Stimulated activated memory B cell treated with anti-CD40 and anti-IgM and Interleukin-4, amounts not matched to agents 10 μg/mL and 1 μg/mL and 100 μg/mL, for 72 hours (primary cell): ENCODE measurements around the gene RTP3.
"Not testable (repeated sequence)": the region's sequence is repeated elsewhere in the genome, so short reads cannot be mapped to it uniquely, and the experiment has no call there.

ENCODE experiments used
- ATAC-seq: fragments of 150-1000 bp; cut with Tn5 transposase; 2 replicates; pipeline ENCODE4 v1.10.0; 2021
- H3K27ac Mint-ChIP-seq: one replicate; pipeline ENCODE4 v1.8.0; 2022; ENCODE audit warnings: mild to moderate bottlenecking, mixed read lengths
- H3K27me3 Mint-ChIP-seq: one replicate; pipeline ENCODE4 v1.8.0; 2022; ENCODE audit warnings: mixed read lengths
- H3K36me3 Mint-ChIP-seq: one replicate; pipeline ENCODE4 v1.8.0; 2022; ENCODE audit warnings: mixed read lengths
- H3K4me1 Mint-ChIP-seq: one replicate; pipeline ENCODE4 v1.8.0; 2022; ENCODE audit warnings: mixed read lengths
- H3K4me3 Mint-ChIP-seq: one replicate; pipeline ENCODE4 v1.8.0; 2022; ENCODE audit warnings: mild to moderate bottlenecking, moderate library complexity, mixed read lengths
- H3K9me3 Mint-ChIP-seq: one replicate; pipeline ENCODE4 v1.8.0; 2022; ENCODE audit warnings: mixed read lengths

RTP3 gene

GRCh38 chr3:46494491-46494890 lies 3.3 kb upstream of the RTP3 start:
- not testable (repeated sequence) for H3K27me3 Mint-ChIP-seq, H3K9me3 Mint-ChIP-seq, H3K4me3 Mint-ChIP-seq, ATAC-seq, H3K36me3 Mint-ChIP-seq, H3K27ac Mint-ChIP-seq
- peaks cover 47% of the 10 kb centered on the region for H3K4me1 Mint-ChIP-seq

GRCh38 chr3:46495901-46496456 lies 1.8 kb upstream of the RTP3 start:
- Mint-ChIP-seq H3K4me1 (peaks cover 52% of the 10 kb centered on the region), H3K36me3 (no peaks in the 10 kb centered on the region), H3K9me3 (no peaks in the 10 kb centered on the region), H3K27me3 (no peaks in the 10 kb centered on the region), H3K27ac (no peak overlapping the region), H3K4me3 (no peak overlapping the region)
- ATAC-seq: no peak

- H3K9me3 Mint-ChIP-seq: no peaks in the 10 kb centered on the region
- peak; percentile 44 for ATAC-seq
- H3K4me1 Mint-ChIP-seq: peaks cover 51% of the 10 kb centered on the region
- H3K4me3 Mint-ChIP-seq: no peak overlapping the region
- no peaks in the 10 kb centered on the region for H3K27me3 Mint-ChIP-seq
- peak overlapping the region; percentile 36 for H3K27ac Mint-ChIP-seq
- no peaks in the 10 kb centered on the region for H3K36me3 Mint-ChIP-seq
Measured at GRCh38 chr3:46496746-46497555, 825 bp upstream of the RTP3 start.

GRCh38 chr3:46498916-46499519 lies 1.2 kb downstream of the RTP3 start:
- no peaks in the 10 kb centered on the region for H3K36me3 Mint-ChIP-seq
- no peaks in the 10 kb centered on the region for H3K27me3 Mint-ChIP-seq
- no peak for ATAC-seq
- H3K4me3 Mint-ChIP-seq: no peak overlapping the region
- H3K9me3 Mint-ChIP-seq: peaks cover 4% of the 10 kb centered on the region
- H3K27ac Mint-ChIP-seq: peak overlapping the region; percentile 10
- peaks cover 50% of the 10 kb centered on the region for H3K4me1 Mint-ChIP-seq

GRCh38 chr3:46500656-46501635 lies 3.2 kb downstream of the RTP3 start:
- Mint-ChIP-seq H3K27ac (peak overlapping the region; percentile 1), H3K27me3 (no peaks in the 10 kb centered on the region), H3K9me3 (peaks cover 8% of the 10 kb centered on the region), H3K36me3 (no peaks in the 10 kb centered on the region), H3K4me3 (no peak overlapping the region), H3K4me1 (peaks cover 56% of the 10 kb centered on the region)
- peak; percentile 71 for ATAC-seq

- Mint-ChIP-seq H3K4me1 (peaks cover 52% of the 10 kb centered on the region), H3K27me3 (no peaks in the 10 kb centered on the region), H3K27ac (no peak overlapping the region), H3K4me3 (no peak overlapping the region), H3K36me3 (no peaks in the 10 kb centered on the region), H3K9me3 (peaks cover 8% of the 10 kb centered on the region)
- no peak for ATAC-seq
Measured at GRCh38 chr3:46501702-46502101, 3.9 kb downstream of the RTP3 start.

GRCh38 chr3:46503200-46503874 lies 5.6 kb downstream of the RTP3 start:
- ATAC-seq: no peak
- no peaks in the 10 kb centered on the region for H3K36me3 Mint-ChIP-seq
- H3K4me1 Mint-ChIP-seq: peaks cover 42% of the 10 kb centered on the region
- H3K27me3 Mint-ChIP-seq: no peaks in the 10 kb centered on the region
- peak overlapping the region; percentile 66 for H3K27ac Mint-ChIP-seq
- peaks cover 8% of the 10 kb centered on the region for H3K9me3 Mint-ChIP-seq
- H3K4me3 Mint-ChIP-seq: no peak overlapping the region

- Mint-ChIP-seq H3K4me3 (no peak overlapping the region), H3K36me3 (no peaks in the 10 kb centered on the region), H3K27ac (no peak overlapping the region), H3K27me3 (no peaks in the 10 kb centered on the region), H3K9me3 (peaks cover 8% of the 10 kb centered on the region), H3K4me1 (peaks cover 46% of the 10 kb centered on the region)
- no peak for ATAC-seq
Measured at GRCh38 chr3:46504789-46505188, 7.0 kb downstream of the RTP3 start.

GRCh38 chr3:46505953-46506352 lies 8.2 kb downstream of the RTP3 start:
- no peak for ATAC-seq
- no peaks in the 10 kb centered on the region for H3K36me3 Mint-ChIP-seq

GRCh38 chr3:46506526-46506925 lies 8.8 kb downstream of the RTP3 start:
- H3K36me3 Mint-ChIP-seq: no peaks in the 10 kb centered on the region
- H3K4me3 Mint-ChIP-seq: no peak overlapping the region
- H3K27me3 Mint-ChIP-seq: no peaks in the 10 kb centered on the region
- no peak for ATAC-seq
- H3K9me3 Mint-ChIP-seq: peaks cover 8% of the 10 kb centered on the region
- H3K4me1 Mint-ChIP-seq: peaks cover 37% of the 10 kb centered on the region
- H3K27ac Mint-ChIP-seq: peak overlapping the region; percentile 15

More at GRCh38 chr3:46505953-46506352, 8.2 kb downstream of the RTP3 start:
- Mint-ChIP-seq H3K27me3 (no peaks in the 10 kb centered on the region), H3K27ac (no peak overlapping the region), H3K4me1 (peaks cover 42% of the 10 kb centered on the region), H3K9me3 (peaks cover 8% of the 10 kb centered on the region), H3K4me3 (no peak overlapping the region)

- Mint-ChIP-seq H3K27me3 (peaks cover 8% of the 10 kb centered on the region), H3K4me1 (peaks cover 19% of the 10 kb centered on the region), H3K9me3 (peaks cover 4% of the 10 kb centered on the region), H3K4me3 (no peak overlapping the region), H3K36me3 (no peaks in the 10 kb centered on the region), H3K27ac (no peak overlapping the region)
- ATAC-seq: no peak
Measured at GRCh38 chr3:46508850-46509591, 11.2 kb downstream of the RTP3 start.

GRCh38 chr3:46509661-46510187 lies 11.9 kb downstream of the RTP3 start:
- ATAC-seq: no peak
- peaks cover 19% of the 10 kb centered on the region for H3K4me1 Mint-ChIP-seq
- H3K4me3 Mint-ChIP-seq: no peak overlapping the region
- H3K27ac Mint-ChIP-seq: no peak overlapping the region
- peaks cover 4% of the 10 kb centered on the region for H3K9me3 Mint-ChIP-seq
- peaks cover 8% of the 10 kb centered on the region for H3K27me3 Mint-ChIP-seq
- no peaks in the 10 kb centered on the region for H3K36me3 Mint-ChIP-seq

GRCh38 chr3:46512191-46512749 lies 14.5 kb downstream of the RTP3 start:
- H3K27me3 Mint-ChIP-seq: peaks cover 8% of the 10 kb centered on the region
- no peaks in the 10 kb centered on the region for H3K36me3 Mint-ChIP-seq
- peaks cover 6% of the 10 kb centered on the region for H3K4me1 Mint-ChIP-seq
- H3K9me3 Mint-ChIP-seq: no peaks in the 10 kb centered on the region
- ATAC-seq: no peak
- no peak overlapping the region for H3K4me3 Mint-ChIP-seq
- no peak overlapping the region for H3K27ac Mint-ChIP-seq
